DMS53 treated with DMSO at 0.1 percent for 48 hours (cell line): ENCODE measurements around the gene USP16.
A peak's percentile ranks its signal among the peaks of the same experiment; 100 is the strongest.
"Not testable (repeated sequence)": the region's sequence is repeated elsewhere in the genome, so short reads cannot be mapped to it uniquely, and the experiment has no call there.

Source experiments
- DNase-seq: peaks from one replicate; lab custom pipeline; 2025; ENCODE audit not compliant: unreplicated experiment; lab: John Stamatoyannopoulos, UW

USP16 gene

GRCh38 chr21:29033301-29033700 lies 8.8 kb downstream of the USP16 start:
- no peak for DNase-seq

- no peak for DNase-seq
Observed at GRCh38 chr21:29033871-29034270, 9.4 kb downstream of the USP16 start.

- DNase-seq: no peak
Observed at GRCh38 chr21:29034678-29035077, 10.2 kb downstream of the USP16 start.

GRCh38 chr21:29052224-29052623 lies 27.8 kb downstream of the USP16 start:
- no peak for DNase-seq

- DNase-seq: no peak
Observed at GRCh38 chr21:29053011-29053553, 28.6 kb downstream of the USP16 start.

GRCh38 chr21:29053656-29054055 lies 29.2 kb downstream of the USP16 start:
- DNase-seq: no peak

- DNase-seq: no peak
Observed at GRCh38 chr21:29055080-29055479, 30.6 kb downstream of the USP16 start.

- DNase-seq: no peak
Observed at GRCh38 chr21:29056005-29056404, 31.5 kb downstream of the USP16 start.

- no peak for DNase-seq
Observed at GRCh38 chr21:29056538-29057050, 32.1 kb downstream of the USP16 start.

GRCh38 chr21:29064850-29065481 lies 40.5 kb downstream of the USP16 start:
- no peak for DNase-seq

GRCh38 chr21:29072873-29073221 lies 48.4 kb downstream of the USP16 start:
- no peak for DNase-seq

GRCh38 chr21:29073222-29074006 lies 48.9 kb downstream of the USP16 start, which contains the start of gene CCT8:
TSS of gene CCT8 (minus strand) at chr21:29073648. CDS start at chr21:29073590, 58 bp downstream.
- peak; percentile 93 for DNase-seq

GRCh38 chr21:29074007-29074376 lies 49.5 kb downstream of the USP16 start:
- no peak for DNase-seq

- no peak for DNase-seq
Observed at GRCh38 chr21:29074783-29075182, 50.3 kb downstream of the USP16 start.

GRCh38 chr21:29075706-29076466 lies 51.4 kb downstream of the USP16 start:
- no peak for DNase-seq

- DNase-seq: not testable (repeated sequence)
Observed at GRCh38 chr21:29076731-29077640, 52.5 kb downstream of the USP16 start.

- DNase-seq: no peak
Observed at GRCh38 chr21:29077651-29078090, 53.2 kb downstream of the USP16 start.

- no peak for DNase-seq
Observed at GRCh38 chr21:29078869-29079767, 54.6 kb downstream of the USP16 start.

- DNase-seq: no peak
Observed at GRCh38 chr21:29080454-29080941, 56.0 kb downstream of the USP16 start.
